Measurements from ENCODE around the gene OXA1L. TPM values are rescaled to one million over a fixed set of nuclear protein-coding genes. Genes with fewer than 3 reads are reported as not detected.

Gene OXA1L
- total RNA-seq, 1 experiment from 2014 or later = 71.3 TPM

DNA sequence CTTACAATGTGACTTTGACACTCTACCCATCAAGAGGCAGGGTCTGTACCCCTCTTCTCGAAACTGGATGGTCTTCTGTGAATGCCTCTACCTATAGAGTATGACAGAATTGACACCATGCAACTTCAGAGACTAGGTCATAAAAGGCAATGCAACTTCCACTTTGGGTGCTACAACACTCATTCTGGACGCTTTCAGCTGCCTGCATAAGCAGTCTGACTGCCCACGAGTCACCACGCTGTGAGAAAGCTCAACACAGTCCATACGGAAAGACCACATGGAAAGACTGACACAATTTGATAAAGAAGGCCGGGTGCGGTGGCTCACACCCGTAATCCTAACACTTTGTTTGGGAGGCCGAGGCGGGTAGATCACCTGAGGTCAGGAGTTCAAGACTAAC is 33.9 kb downstream of the OXA1L start:
- intact Hi-C loops (cut with micrococcal nuclease; ENCODE audit: unreplicated experiment) = no loop called here
- DNase-seq (ENCODE audit: low read depth, low spot score) (no peak), ATAC-seq (no peak)
- ChIA-PET POLR2A (no interaction called here), CTCF (interaction anchor here (0.7 kb wide), 1 partner anchor 147 kb away, joined by 3 read pairs; no protein-coding TSS in a partner anchor)
- no peak overlapping the region for H3K27ac ChIP-seq (ENCODE audit: low read length)
- no peak overlapping the region for H3K4me3 ChIP-seq (ENCODE audit: low read depth in 2 of 2, low read length in 2 of 2)
- H3K9me3 ChIP-seq (ENCODE audit: control insufficient read depth, insufficient read depth, low read depth, low read length) = no peaks in the 10 kb centered on the region
- TF ChIP-seq POLR2AphosphoS5 (IDR thresholded peaks at IDR 0.05; ENCODE audit: low read depth, low read length) = no peak
- TF ChIP-seq SIN3A (IDR thresholded peaks at IDR 0.05; ENCODE audit: borderline replicate concordance, insufficient read depth, low read depth, low read length) = no peak
- TF ChIP-seq CTCF (IDR thresholded peaks at IDR 0.05) = no peak
- TF ChIP-seq, protein P1, sequence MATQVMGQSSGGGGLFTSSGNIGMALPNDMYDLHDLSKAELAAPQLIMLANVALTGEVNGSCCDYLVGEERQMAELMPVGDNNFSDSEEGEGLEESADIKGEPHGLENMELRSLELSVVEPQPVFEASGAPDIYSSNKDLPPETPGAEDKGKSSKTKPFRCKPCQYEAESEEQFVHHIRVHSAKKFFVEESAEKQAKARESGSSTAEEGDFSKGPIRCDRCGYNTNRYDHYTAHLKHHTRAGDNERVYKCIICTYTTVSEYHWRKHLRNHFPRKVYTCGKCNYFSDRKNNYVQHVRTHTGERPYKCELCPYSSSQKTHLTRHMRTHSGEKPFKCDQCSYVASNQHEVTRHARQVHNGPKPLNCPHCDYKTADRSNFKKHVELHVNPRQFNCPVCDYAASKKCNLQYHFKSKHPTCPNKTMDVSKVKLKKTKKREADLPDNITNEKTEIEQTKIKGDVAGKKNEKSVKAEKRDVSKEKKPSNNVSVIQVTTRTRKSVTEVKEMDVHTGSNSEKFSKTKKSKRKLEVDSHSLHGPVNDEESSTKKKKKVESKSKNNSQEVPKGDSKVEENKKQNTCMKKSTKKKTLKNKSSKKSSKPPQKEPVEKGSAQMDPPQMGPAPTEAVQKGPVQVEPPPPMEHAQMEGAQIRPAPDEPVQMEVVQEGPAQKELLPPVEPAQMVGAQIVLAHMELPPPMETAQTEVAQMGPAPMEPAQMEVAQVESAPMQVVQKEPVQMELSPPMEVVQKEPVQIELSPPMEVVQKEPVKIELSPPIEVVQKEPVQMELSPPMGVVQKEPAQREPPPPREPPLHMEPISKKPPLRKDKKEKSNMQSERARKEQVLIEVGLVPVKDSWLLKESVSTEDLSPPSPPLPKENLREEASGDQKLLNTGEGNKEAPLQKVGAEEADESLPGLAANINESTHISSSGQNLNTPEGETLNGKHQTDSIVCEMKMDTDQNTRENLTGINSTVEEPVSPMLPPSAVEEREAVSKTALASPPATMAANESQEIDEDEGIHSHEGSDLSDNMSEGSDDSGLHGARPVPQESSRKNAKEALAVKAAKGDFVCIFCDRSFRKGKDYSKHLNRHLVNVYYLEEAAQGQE (IDR thresholded peaks at IDR 0.05; ENCODE audit: insufficient read depth in 1 of 2, low read depth in 2 of 2, low read length in 1 of 2) = no peak
- TF ChIP-seq TCF7L2 (IDR thresholded peaks at IDR 0.05; ENCODE audit: low read depth, low read length) = no peak
- no peaks in the 10 kb centered on the region for H3K4me1 ChIP-seq (ENCODE audit: control insufficient read depth, insufficient read depth, low read length)
- H3K36me3 ChIP-seq (ENCODE audit: control insufficient read depth, insufficient read depth, low read length) = no peaks in the 10 kb centered on the region
- in situ Hi-C loops (cut with HindIII; ENCODE audit: low pct_unique_long_range_greater_than_20kb, low sequenced_read_pairs) = no loop called here
- BruUV-seq (replicated peaks) = no TSS peak
- H3K27me3 ChIP-seq (ENCODE audit: control insufficient read depth, insufficient read depth, low read length) = no peaks in the 10 kb centered on the region; the same call in 1 of the 2 replicates

- in situ Hi-C loops (cut with HindIII; ENCODE audit: low pct_unique_long_range_greater_than_20kb, low sequenced_read_pairs) = no loop called here
- TF ChIP-seq, protein P1 (IDR thresholded peaks at IDR 0.05; ENCODE audit: insufficient read depth in 1 of 2, low read depth in 2 of 2, low read length in 1 of 2) = no peak
- TF ChIP-seq TCF7L2 (IDR thresholded peaks at IDR 0.05; ENCODE audit: low read depth, low read length) (no peak), CTCF (IDR thresholded peaks at IDR 0.05) (no peak), POLR2AphosphoS5 (IDR thresholded peaks at IDR 0.05; ENCODE audit: low read depth, low read length) (no peak), SIN3A (IDR thresholded peaks at IDR 0.05; ENCODE audit: borderline replicate concordance, insufficient read depth, low read depth, low read length) (no peak)
- H3K36me3 ChIP-seq (ENCODE audit: control insufficient read depth, insufficient read depth, low read length) = no peaks in the 10 kb centered on the region
- DNase-seq (ENCODE audit: low read depth, low spot score) (no peak), ATAC-seq (no peak)
- intact Hi-C loops (cut with micrococcal nuclease; ENCODE audit: unreplicated experiment) = no loop called here
- H3K27ac ChIP-seq (ENCODE audit: low read length) = no peak overlapping the region
- H3K9me3 ChIP-seq (ENCODE audit: control insufficient read depth, insufficient read depth, low read depth, low read length) = no peaks in the 10 kb centered on the region
- no peaks in the 10 kb centered on the region; the same call in 1 of the 2 replicates for H3K27me3 ChIP-seq (ENCODE audit: control insufficient read depth, insufficient read depth, low read length)
- H3K4me3 ChIP-seq (ENCODE audit: low read depth in 2 of 2, low read length in 2 of 2) = no peak overlapping the region
- ChIA-PET CTCF (no interaction called here), POLR2A (no interaction called here)
- no TSS peak for BruUV-seq (replicated peaks)
- H3K4me1 ChIP-seq (ENCODE audit: control insufficient read depth, insufficient read depth, low read length) = no peaks in the 10 kb centered on the region
Observed at GRCh38 chr14:22801716-22802115, 35.2 kb downstream of the OXA1L start.

All from Panc1 (cell line).